ENCODE results near the gene MTO1.

- no peak for TF ChIP-seq EP300 (IDR thresholded peaks at IDR 0.05; ENCODE audit: borderline replicate concordance in 1 of 2, low read depth in 1 of 2, low read length in 1 of 2)
- no peak for TF ChIP-seq CTCF (IDR thresholded peaks at IDR 0.05)
- no peak for TF ChIP-seq MAX (IDR thresholded peaks at IDR 0.05; ENCODE audit: low read depth)
Observed at GRCh38 chr6:73532293-73532692, 70.8 kb downstream of the MTO1 start.
